Psoas muscle (tissue), 8 donors: ENCODE data around the gene UAP1. TPM values are rescaled to one million over a fixed set of nuclear protein-coding genes. Genes with fewer than 3 reads are reported as not detected.
A peak's percentile ranks its signal among the peaks of the same experiment; 100 is the strongest.

Source experiments
- ATAC-seq, 4 donors: fragments of 200-7000 bp; cut with Tn5 transposase; one replicate each; pipeline ENCODE4 v1.9.1; 2020; ENCODE audit warnings: moderate library complexity in 3 of 4, mild to moderate bottlenecking in 2 of 4
- DNase-seq, 2 donors: peaks; one replicate each; pipeline ENCODE4 v3.0.0-alpha.2; 2020
- H3K27ac ChIP-seq: fragments of 200-600 bp; one replicate; pipeline ENCODE4 v1.8.0; 2022
- H3K27me3 ChIP-seq, 3 donors: fragments of 200-600 bp in 1 of 3; one replicate each; pipeline versions ENCODE4 v1.6.1 to v1.8.0; 2013 to 2022; ENCODE audit warnings: low read length in 2 of 3, mild to moderate bottlenecking in 2 of 3, moderate library complexity in 1 of 3; ENCODE audit not compliant: insufficient read depth in 3 of 3
- H3K36me3 ChIP-seq, 2 donors: fragments of 200-600 bp in 1 of 2; one replicate each; pipeline versions ENCODE4 v1.6.1 to v1.8.0; 2013 to 2022; ENCODE audit warnings: low read depth in 1 of 2, mild to moderate bottlenecking in 1 of 2, moderate library complexity in 1 of 2; ENCODE audit not compliant: insufficient read depth in 1 of 2
- H3K4me1 ChIP-seq: fragments of 200-600 bp; one replicate; pipeline ENCODE4 v1.8.0; 2022
- H3K4me3 ChIP-seq: fragments of 200-600 bp; one replicate; pipeline ENCODE4 v1.8.0; 2022; ENCODE audit warnings: mild to moderate bottlenecking
- H3K9me3 ChIP-seq: fragments of 200-600 bp; one replicate; pipeline ENCODE4 v1.8.0; 2022
- CTCF ChIP-seq: fragments of 200-600 bp; IDR thresholded peaks from one replicate; pipeline ENCODE4 v1.8.0; 2022; ENCODE audit warnings: antibody characterized with exemption
- WGBS, 3 donors: extraction: QIAGEN DNeasy Blood & Tissue Kit; methylation state at CpG; one replicate each; pipeline versions ENCODE4 v1.1.6 to v1.1.7; 2013; 5-methylcytosine and 5-hydroxymethylcytosine counted together
- intact Hi-C, 2 donors: fragments of 100-400 bp; cut with DNase I; formaldehyde crosslinking; loops; one replicate each; pipeline versions ENCODE4 v1.11.0 to v1.14.2; 2022
- polyA plus RNA-seq, 3 donors: library from polyadenylated mRNA; stranded (reverse); fragments of 200-250 nt; gene quantifications; one replicate each; pipeline ENCODE4 v1.2.3, GENCODE V29; 2013
- total RNA-seq, 4 donors: library from RNA; stranded (reverse); fragmentation: NEBNext Ultra II Directional in 2 of 4; extraction: Animal tissue kit (Norgen Biotek cat#: 25700) in 2 of 4; gene quantifications; one replicate each; pipeline versions ENCODE4 v1.2.1 to v1.2.4, GENCODE V29; 2021 to 2023
- donor health status: healthy with polysubstance abuse.
- donor health status: DM: no; HTN: no; CAD: no; lungs with moderate emphysema.
- donor health status: Bipolar disorder and iron deficiency.
- donor health status: healthy.
- donor health status: DM: yes; HTN: yes; CAD: no.
- donor health status: DM: no; HTN: no; CAD: no.
- donor health status: DM: no; HTN: no; CAD: no.
- donor health status: DM: yes; HTN: yes; CAD: no.

The UAP1 gene
- total and polyA plus RNA-seq, 7 donors = 24.1 to 147 (median 40.1) TPM

- ATAC-seq (no peak), DNase-seq (no peak)
- Histone ChIP-seq H3K27me3 (no peaks in the 10 kb centered on the region), H3K4me1 (no peaks in the 10 kb centered on the region), H3K27ac (no peak overlapping the region), H3K4me3 (no peak overlapping the region), H3K9me3 (no peaks in the 10 kb centered on the region), H3K36me3 (no peaks in the 10 kb centered on the region)
- intact Hi-C loops = no loop called here
- WGBS, 3 donors = 67 to 82% (median 70%) methylated on average over 2 of the region's 2 CpGs
- no peak for TF ChIP-seq CTCF
Measured at GRCh38 chr1:162629651-162630050, 68.1 kb downstream of the UAP1 start.

GRCh38 chr1:162631546-162632191 lies 70.1 kb downstream of the UAP1 start:
- Histone ChIP-seq H3K27me3 (no peaks in the 10 kb centered on the region), H3K9me3 (no peaks in the 10 kb centered on the region), H3K36me3 (no peaks in the 10 kb centered on the region), H3K4me3 (peak overlapping the region; percentile 55), H3K27ac (peak overlapping the region; percentile 50), H3K4me1 (no peaks in the 10 kb centered on the region)
- WGBS, 3 donors = 32 to 46% (median 33%) methylated on average over 10 of the region's 10 CpGs
- ATAC-seq (peak; percentile 25 to 60 (median 44)), DNase-seq (peak in 1 of 2 donors; percentile 28)
- intact Hi-C loops = no loop called here
- TF ChIP-seq CTCF = no peak

- peak within 1 kb of the TSS; percentile 55 for H3K4me3 ChIP-seq
- H3K27ac ChIP-seq = peak within 1 kb of the TSS; percentile 50
- no peaks in the 10 kb centered on the region for H3K4me1 ChIP-seq
- no peaks in the 10 kb centered on the region for H3K27me3 ChIP-seq
- intact Hi-C loops = no loop called here
- ATAC-seq (peak in 3 of 4 donors; percentile 48 to 70 (median 52)), DNase-seq (peak; percentile 73 to 77)
- H3K9me3 ChIP-seq = no peaks in the 10 kb centered on the region
- no peaks in the 10 kb centered on the region for H3K36me3 ChIP-seq
- 25 to 46% (median 27%) methylated on average over 4 of the region's 4 CpGs for WGBS, 3 donors
- no peak for TF ChIP-seq CTCF
Measured at GRCh38 chr1:162632217-162632666, 70.7 kb downstream of the UAP1 start, which contains the start of gene DDR2. Gene DDR2 (plus strand): TSS chr1:162632464. CDS start chr1:162719064, 86,600 bp downstream.

- intact Hi-C loops = no loop called here
- 23 to 33% (median 32%) methylated on average over 4 of the region's 4 CpGs for WGBS, 3 donors
- H3K4me1 ChIP-seq = no peaks in the 10 kb centered on the region
- peak in 2 of 4 donors; percentile 14 to 30 for ATAC-seq
- H3K27ac ChIP-seq = peak overlapping the region; percentile 46
- no peaks in the 10 kb centered on the region for H3K9me3 ChIP-seq
- DNase-seq = no peak
- no peak for TF ChIP-seq CTCF
- H3K27me3 ChIP-seq = no peaks in the 10 kb centered on the region
- no peaks in the 10 kb centered on the region for H3K36me3 ChIP-seq
- peak overlapping the region; percentile 55 for H3K4me3 ChIP-seq
Measured at GRCh38 chr1:162632698-162633080, 71.2 kb downstream of the UAP1 start.
